Retinal pigment epithelial cell (primary cell): ENCODE measurements around the gene ANKS1A.

Source experiments
- DNase-seq: peaks from one replicate; pipeline ENCODE4 v3.0.0-alpha.2; 2010; ENCODE audit warnings: low read depth
- H3K4me3 ChIP-seq: 2 replicates; pipeline ENCODE4 v1.5.1; 2011; ENCODE audit warnings: mild to moderate bottlenecking, low read length, control low read depth, moderate library complexity
- CTCF ChIP-seq: conservative IDR thresholded peaks from 2 replicates; pipeline ENCODE4 v1.5.1; 2011; ENCODE audit warnings: low read depth, low read length, control low read depth, inconsistent platforms

ANKS1A gene

DNA sequence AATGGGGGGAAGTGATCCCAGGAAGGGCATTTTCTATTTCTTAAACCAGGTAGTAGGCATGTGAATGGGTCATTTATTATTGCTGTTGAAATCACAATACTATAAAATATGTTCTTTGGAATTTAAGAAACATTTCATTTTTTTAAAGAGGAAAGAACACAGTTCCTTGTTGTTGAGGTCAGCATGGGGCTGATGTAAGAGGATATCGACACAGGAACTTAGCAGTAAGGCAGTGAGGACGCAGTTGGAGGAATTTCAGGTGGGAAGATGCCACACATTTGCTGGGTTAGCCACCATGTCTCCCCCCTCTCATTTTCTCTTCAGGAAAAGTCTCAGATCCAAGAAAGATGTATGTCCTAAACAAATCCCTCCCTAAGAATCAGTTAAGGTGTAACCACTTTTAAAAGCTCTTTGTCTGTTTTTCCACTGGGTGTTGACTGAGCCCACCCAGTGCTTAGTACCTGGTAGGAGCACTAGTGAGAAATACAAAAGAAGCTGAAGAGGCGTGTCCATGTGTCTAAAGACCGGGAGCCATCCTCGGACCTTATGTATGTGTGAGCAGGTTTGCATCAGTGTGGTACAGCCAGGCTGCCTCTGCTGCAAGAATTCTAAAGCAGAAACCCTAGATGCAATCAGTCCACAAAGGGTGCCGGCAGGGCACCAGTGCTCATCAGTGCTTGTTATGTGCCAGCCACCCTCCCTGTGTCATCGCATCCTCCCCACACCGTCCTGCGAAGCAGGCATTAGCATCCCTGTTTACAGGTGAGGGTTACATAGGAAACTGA is 153.2 kb downstream of the ANKS1A start:
- no peak for DNase-seq
- no peak overlapping the region for H3K4me3 ChIP-seq

DNA sequence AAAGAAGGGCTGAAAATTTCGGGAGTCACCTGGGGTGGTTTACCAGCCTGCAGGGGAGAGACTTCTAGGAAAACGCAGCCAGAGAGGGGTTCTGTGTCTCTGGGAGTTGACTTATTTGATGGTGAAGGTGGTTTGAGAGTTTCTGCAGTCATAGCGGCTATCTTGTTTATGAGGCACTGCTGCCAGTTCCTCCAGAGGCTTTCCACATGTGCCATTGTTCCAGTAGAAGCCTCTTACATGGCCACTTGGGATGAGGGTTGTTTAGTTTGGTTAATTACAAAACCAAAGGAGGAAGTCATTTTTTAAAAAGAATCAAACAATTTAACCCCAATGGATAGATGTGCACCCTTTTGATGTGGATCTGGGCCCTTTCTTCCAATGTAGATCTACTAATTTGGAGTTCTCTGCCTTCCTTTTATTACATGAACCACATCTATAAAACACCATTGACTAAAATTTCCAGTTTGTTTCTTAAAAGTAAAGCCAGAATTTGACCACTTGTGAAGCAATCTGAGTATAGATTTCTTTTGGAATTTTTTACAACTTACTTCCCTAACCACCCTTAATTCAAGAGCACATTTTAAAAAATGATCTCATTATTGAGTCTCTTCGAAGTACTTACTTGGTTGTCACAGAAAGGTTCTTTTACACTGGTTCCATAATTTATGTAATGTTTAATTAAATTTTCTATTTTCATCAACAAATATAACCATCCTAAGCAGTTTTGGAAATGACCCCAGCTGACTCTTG is 154.5 kb downstream of the ANKS1A start:
- DNase-seq: no peak
- no peak for TF ChIP-seq CTCF
- no peak overlapping the region for H3K4me3 ChIP-seq

More for the DNA sequence above, 153.2 kb downstream of the ANKS1A start:
- no peak for TF ChIP-seq CTCF

DNA sequence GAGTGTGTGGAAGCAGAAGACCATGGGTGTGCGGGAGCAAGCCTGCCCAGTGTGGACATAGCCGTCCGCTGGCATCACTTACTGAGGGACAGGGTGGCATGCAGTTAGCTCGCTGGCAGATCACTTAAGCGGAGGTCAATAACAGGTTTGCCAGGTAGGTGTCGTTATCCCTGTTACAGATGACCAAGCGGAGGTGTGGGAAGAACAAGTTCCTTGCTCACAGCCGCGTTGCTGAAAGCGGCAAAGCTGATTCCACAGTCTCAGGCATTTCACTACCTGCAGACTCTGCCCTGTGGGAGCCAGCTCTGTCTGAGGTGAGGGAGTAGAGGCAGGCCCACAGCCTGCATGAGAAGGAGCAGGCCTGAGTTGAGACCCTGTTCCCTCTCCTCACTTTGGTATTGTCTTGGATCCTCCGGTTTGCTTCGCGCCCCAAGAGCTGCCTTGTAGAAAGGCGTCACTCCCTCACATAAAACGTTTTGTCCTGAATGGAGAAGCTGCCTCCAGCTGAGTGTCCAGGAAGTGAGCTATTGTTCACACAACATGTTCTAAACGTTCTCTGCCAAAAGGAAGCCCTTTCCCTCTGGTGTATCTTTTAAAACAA is 155.2 kb downstream of the ANKS1A start:
- TF ChIP-seq CTCF: no peak
- no peak overlapping the region for H3K4me3 ChIP-seq

DNA sequence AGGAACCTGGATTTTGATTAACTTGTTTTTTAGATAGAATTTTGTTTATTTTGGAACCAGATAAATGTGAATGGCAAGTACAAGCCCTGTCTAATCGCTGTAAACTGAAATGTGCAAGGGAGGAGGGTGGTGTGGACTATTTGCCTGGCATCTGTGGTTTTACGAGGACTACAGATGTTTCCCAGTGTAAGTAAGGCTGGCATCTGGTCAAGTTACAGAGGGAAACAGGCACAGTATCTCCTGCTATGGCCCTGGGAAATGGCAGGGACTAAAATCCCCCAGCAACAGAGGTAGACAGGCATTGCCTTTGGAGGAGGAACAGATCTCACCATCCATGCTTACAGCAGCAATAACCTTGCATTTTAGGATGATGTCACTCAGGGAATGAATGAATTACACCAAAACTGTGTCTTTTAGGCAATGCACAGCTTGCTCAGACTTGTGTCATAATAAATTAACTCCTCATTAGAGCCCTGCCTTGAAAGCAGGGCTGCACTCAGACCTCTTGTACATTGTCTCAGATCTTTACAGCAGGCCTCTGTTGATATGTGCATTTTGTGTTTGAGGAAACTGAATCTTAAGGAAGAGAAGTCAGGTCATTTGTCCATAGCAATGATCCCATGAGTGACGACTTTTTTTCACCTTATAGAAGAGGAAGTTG is 155.8 kb downstream of the ANKS1A start:
- no peak overlapping the region for H3K4me3 ChIP-seq
- DNase-seq: no peak

More for the DNA sequence above, 155.2 kb downstream of the ANKS1A start:
- no peak for DNase-seq

GRCh38 chr6:35046103-35046502 is 157.0 kb downstream of the ANKS1A start:
- TF ChIP-seq CTCF: no peak
- DNase-seq: no peak

More for the DNA sequence above, 155.8 kb downstream of the ANKS1A start:
- no peak for TF ChIP-seq CTCF

GRCh38 chr6:35046862-35047261 is 157.8 kb downstream of the ANKS1A start:
- H3K4me3 ChIP-seq: no peak overlapping the region
- TF ChIP-seq CTCF: no peak
- no peak for DNase-seq

More at GRCh38 chr6:35046103-35046502, 157.0 kb downstream of the ANKS1A start:
- no peak overlapping the region for H3K4me3 ChIP-seq
